Stimulated activated CD4-positive, alpha-beta T cell treated with anti-CD3 and anti-CD28 coated beads, TNF-alpha, amount 100 ng/mL, for 4 hours (primary cell): ENCODE results near the gene SHISA3.

Source experiments
- DNase-seq, 3 experiments: peaks; one replicate each; pipeline ENCODE4 v3.0.0-alpha.2; 2020; ENCODE audit warnings: low read depth in 3 of 3

Gene SHISA3

DNA sequence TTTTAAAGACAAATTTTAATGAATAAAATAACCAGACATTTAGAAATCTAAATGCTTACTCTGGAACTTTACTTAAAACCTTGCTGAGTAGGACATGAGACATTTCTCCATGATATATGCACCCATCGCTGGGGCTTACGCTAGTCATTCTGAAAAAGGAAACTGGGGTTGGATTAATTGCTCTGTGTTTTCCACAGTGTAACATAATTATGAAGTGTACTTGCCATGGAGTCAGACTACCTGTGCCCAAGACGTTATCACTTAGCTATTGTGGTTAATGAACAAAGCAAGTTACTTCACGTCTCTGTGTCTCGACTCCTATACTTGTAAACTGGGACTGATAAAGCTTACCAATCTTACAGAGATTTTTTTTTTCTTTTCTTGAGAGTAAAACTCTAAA is 47.8 kb downstream of the SHISA3 start:
- DNase-seq, result no peak

DNA sequence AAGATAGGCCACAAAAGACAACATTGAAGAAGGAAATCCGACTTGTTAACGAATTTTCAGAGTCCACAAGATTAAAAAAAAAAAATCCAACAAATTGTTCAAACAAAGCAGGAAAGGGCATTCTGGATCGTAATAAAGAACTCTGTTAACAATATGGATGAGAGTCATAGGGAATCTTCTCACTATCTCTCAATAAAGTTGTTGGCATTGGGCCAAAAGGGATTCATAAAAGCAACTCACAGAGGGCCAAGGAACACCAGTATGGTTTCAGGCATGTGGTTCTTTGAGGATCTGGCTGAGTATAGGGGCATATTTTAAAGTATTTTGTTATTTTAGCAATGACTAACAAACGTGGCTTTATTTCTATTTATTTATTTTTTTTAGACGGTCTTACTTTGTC is 49.5 kb downstream of the SHISA3 start:
- DNase-seq, result no peak
